GM12878 (cell line): ENCODE measurements around the gene H6PD. TPM values are rescaled to one million over a fixed set of nuclear protein-coding genes. Genes with fewer than 3 reads are reported as not detected.

Experiments used
- ATAC-seq: fragments of 200-7000 bp; cut with Tn5 transposase; 3 replicates; pipeline ENCODE4 v1.9.1; 2020; ENCODE audit warnings: mild to moderate bottlenecking, moderate library complexity
- BruUV-seq: library from RNA; stranded (reverse); fragments of 400-500 nt; replicated peaks from 2 replicates; lab custom pipeline; 2021; lab: Mats Ljungman, UMichigan
- CTCF ChIA-PET: fragments of 300-600 bp; sonication (Branson Sonifier 250); formaldehyde crosslinking; extraction: SDS; loops from one replicate; lab custom pipeline; 2021; ENCODE audit warnings: inconsistent platforms; lab: Yijun Ruan, JAX
- POLR2A ChIA-PET: fragments of 350-600 bp; formaldehyde crosslinking; extraction: SDS; loops from one replicate; lab custom pipeline; 2021; ENCODE audit warnings: inconsistent platforms; lab: Charles Lee
- RAD21 ChIA-PET: fragments of 300-600 bp; sonication (Branson Sonifier 250); formaldehyde crosslinking; loops from one replicate; lab custom pipeline; 2023; ENCODE audit warnings: antibody characterized with exemption; ENCODE audit not compliant: unreplicated experiment; lab: Charles Lee
- SMC1A ChIA-PET: fragments of 300-600 bp; sonication (Branson Sonifier 250); formaldehyde crosslinking; loops from one replicate; lab custom pipeline; 2023; ENCODE audit not compliant: unreplicated experiment, uncharacterized antibody; lab: Charles Lee
- DNase-seq: peaks from one replicate; pipeline ENCODE4 v3.0.0-alpha.2; 2011; ENCODE audit warnings: low read depth, low spot score
- FAIRE-seq: peaks from 3 replicates; lab custom pipeline; 2011; peaks lifted over from hg19 to GRCh38; lab: Jason Lieb, UNC
- H2AFZ ChIP-seq: 2 replicates; pipeline ENCODE4 v1.6.0; 2011; ENCODE audit warnings: low read depth, low read length, control low read depth; ENCODE audit not compliant: control insufficient read depth
- H3K27ac ChIP-seq: 2 replicates; pipeline ENCODE4 v1.5.1; 2011; ENCODE audit warnings: control low read depth; ENCODE audit not compliant: control insufficient read depth, insufficient read depth
- H3K27me3 ChIP-seq, 2 experiments: replicated peaks in 1 of 2; 2 replicates each; pipeline versions ENCODE4 v1.6.0 to v1.6.1; 2011; ENCODE audit warnings: low read length in 1 of 2; ENCODE audit not compliant: control insufficient read depth in 2 of 2, insufficient read depth in 2 of 2
- H3K36me3 ChIP-seq, 2 experiments: 2 replicates each; pipeline ENCODE4 v1.5.1; 2011; ENCODE audit warnings: low read length in 1 of 2; ENCODE audit not compliant: control insufficient read depth in 2 of 2, insufficient read depth in 2 of 2
- H3K4me1 ChIP-seq: 2 replicates; pipeline ENCODE4 v1.6.1; 2011; ENCODE audit warnings: mild to moderate bottlenecking, low read length, moderate library complexity, mixed read lengths; ENCODE audit not compliant: control insufficient read depth, insufficient read depth
- H3K4me2 ChIP-seq: 2 replicates; pipeline ENCODE4 v1.6.0; 2011; ENCODE audit warnings: control low read depth; ENCODE audit not compliant: control insufficient read depth, insufficient read depth
- H3K4me3 ChIP-seq: fragments of 200-600 bp; sonication (generic); 2 replicates; pipeline ENCODE4 v1.5.1; 2016
- H3K79me2 ChIP-seq: 2 replicates; pipeline ENCODE4 v1.6.0; 2011; ENCODE audit warnings: low read length; ENCODE audit not compliant: control insufficient read depth, insufficient read depth
- H3K9ac ChIP-seq: 2 replicates; pipeline ENCODE4 v1.8.0; 2011; ENCODE audit warnings: low read length, control low read depth, mixed read lengths; ENCODE audit not compliant: control insufficient read depth, insufficient read depth
- H3K9me3 ChIP-seq: replicated peaks from 3 replicates; pipeline ENCODE4 v1.5.1; 2011; ENCODE audit warnings: mild to moderate bottlenecking, low read length; ENCODE audit not compliant: control insufficient read depth, insufficient read depth
- H4K20me1 ChIP-seq: 2 replicates; pipeline ENCODE4 v1.6.0; 2011; ENCODE audit not compliant: control insufficient read depth, insufficient read depth
- CEBPB ChIP-seq, 2 experiments: fragments of 150-350 bp in 1 of 2; IDR thresholded peaks; 2 replicates each; pipeline ENCODE4 v1.6.1; 2012 to 2014; ENCODE audit warnings: low read depth in 2 of 2, low read length in 2 of 2, borderline replicate concordance in 1 of 2, inconsistent platforms in 1 of 2
- CEBPZ ChIP-seq: fragments of 150-350 bp; IDR thresholded peaks from 2 replicates; pipeline ENCODE4 v1.6.1; 2016; ENCODE audit warnings: low read depth, low read length
- CREB1 ChIP-seq: IDR thresholded peaks from 2 replicates; pipeline ENCODE4 v1.6.1; 2012; ENCODE audit warnings: low read depth, mild to moderate bottlenecking, inconsistent platforms
- EED ChIP-seq: sonication (generic); IDR thresholded peaks from 2 replicates; pipeline ENCODE4 v1.6.1; 2016; ENCODE audit warnings: antibody characterized with exemption, low read depth
- IKZF2 ChIP-seq, 2 experiments: fragments of 450-650 bp; IDR thresholded peaks; 2 replicates each; pipeline ENCODE4 v1.6.1; 2017; ENCODE audit warnings: mild to moderate bottlenecking in 2 of 2, moderate library complexity in 2 of 2
- IRF5 ChIP-seq: fragments of 450-650 bp; IDR thresholded peaks from 2 replicates; pipeline ENCODE4 v1.6.1; 2017; ENCODE audit warnings: borderline replicate concordance
- PML ChIP-seq: IDR thresholded peaks from 2 replicates; pipeline ENCODE4 v1.6.1; 2012; ENCODE audit warnings: low read length, inconsistent platforms
- POLR2AphosphoS5 ChIP-seq: IDR thresholded peaks from 2 replicates; pipeline ENCODE4 v1.6.1; 2011; ENCODE audit warnings: mild to moderate bottlenecking, low read length, inconsistent platforms
- STAT1 ChIP-seq: fragments of 450-650 bp; conservative IDR thresholded peaks from 2 replicates; pipeline ENCODE4 v1.6.1; 2014; ENCODE audit warnings: antibody characterized with exemption, mild to moderate bottlenecking
- WRNIP1 ChIP-seq: IDR thresholded peaks from 2 replicates; pipeline ENCODE4 v1.6.1; 2011; ENCODE audit warnings: low read depth, low read length, improper control_type of control experiment, borderline replicate concordance
- WGBS: methylation state at CpG from one replicate; pipeline ENCODE4 v1.1.6; 2016; ENCODE audit warnings: low lambda C conversion rate; ENCODE audit not compliant: insufficient replicate concordance, insufficient coverage; ENCODE audit errors: missing lambda C conversion rate; 5-methylcytosine and 5-hydroxymethylcytosine counted together
- in situ Hi-C: fragments of 300-500 bp; cut with MboI; formaldehyde crosslinking; loops from 9 replicates; pipeline ENCODE4 v1.14.3; 2018; ENCODE audit warnings: mixed read lengths
- intact Hi-C: fragments of 100-400 bp; cut with micrococcal nuclease; formaldehyde crosslinking; loops from one replicate; pipeline ENCODE4 v1.14.2; 2022; ENCODE audit not compliant: unreplicated experiment
- polyA plus RNA-seq, 11 experiments: library from polyadenylated mRNA; depleted of rRNA in 4 of 11; unstranded in 6 of 11; stranded (reverse) in 5 of 11; fragments of >200 nt; fragmentation: Nextera tagmentation in 4 of 11; fragmentation: Illumina TruSeq in 1 of 11; extraction: Ambion mirVana in 4 of 11; extraction: Trizol in 1 of 11; gene quantifications; 1 replicate in 1 of 11; 2 replicates in 10 of 11; pipeline versions ENCODE4 v1.2.1 to v1.2.3, GENCODE V29; 2011 to 2016; ENCODE audit warnings: inconsistent platforms in 2 of 11, missing spikeins in 2 of 11, low read depth in 1 of 11
- total RNA-seq, 4 experiments: library from RNA; depleted of rRNA in 3 of 4; stranded (reverse); fragments of >200 nt in 3 of 4; fragmentation: Illumina TruSeq in 1 of 4; extraction: Trizol in 1 of 4; gene quantifications; 2 replicates each; pipeline versions ENCODE4 v1.2.1 to v1.2.3, GENCODE V29; 2013 to 2021

The H6PD gene
- total and polyA plus RNA-seq, 10 of the 15 experiments (the other 5 are each of a cell fraction or from before 2014, with no cell fraction given): 1.2 to 20.7 (median 7.7) TPM

GRCh38 chr1:9251501-9251900 lies 16.9 kb downstream of the H6PD start:
- H3K79me2 ChIP-seq: no peaks in the 10 kb centered on the region
- RAD21 ChIA-PET: interaction anchor here (1.1 kb wide), 1 partner anchor 141 kb away, joined by 3 read pairs; no protein-coding TSS in a partner anchor
- ATAC-seq (no peak), DNase-seq (no peak), FAIRE-seq (no peak)
- H3K9ac ChIP-seq: no peak overlapping the region
- intact Hi-C loops (no loop called here), in situ Hi-C loops (no loop called here)
- no peak overlapping the region for H3K27ac ChIP-seq
- no peaks in the 10 kb centered on the region for H3K9me3 ChIP-seq
- H3K4me1 ChIP-seq: no peaks in the 10 kb centered on the region
- no peaks in the 10 kb centered on the region for H3K27me3 ChIP-seq
- no peak for TF ChIP-seq CEBPB (IDR thresholded peaks at IDR 0.05; ENCODE audit: borderline replicate concordance in 1 of 2, low read depth in 2 of 2, low read length in 2 of 2)
- no peak for TF ChIP-seq CREB1
- TF ChIP-seq WRNIP1: no peak
- TF ChIP-seq IKZF2 (IDR thresholded peaks at IDR 0.05): no peak
- TF ChIP-seq POLR2AphosphoS5: no peak
- TF ChIP-seq STAT1: no peak
- TF ChIP-seq IRF5: no peak
- TF ChIP-seq PML: no peak
- no peak for TF ChIP-seq CEBPZ
- no peak for TF ChIP-seq EED
- H4K20me1 ChIP-seq: no peaks in the 10 kb centered on the region
- no peak overlapping the region for H3K4me2 ChIP-seq
- WGBS: 80% methylated on average over 6 of the region's 6 CpGs
- BruUV-seq: no TSS peak
- H3K4me3 ChIP-seq: no peak overlapping the region
- no peaks in the 10 kb centered on the region; a peak in 1 of 4 replicates for H3K36me3 ChIP-seq
- POLR2A ChIA-PET: interaction anchor here (0.5 to 0.6 kb wide), 2 partner anchors 114 to 141 kb away, joined by 3 to 4 read pairs; no protein-coding TSS in a partner anchor
- CTCF ChIA-PET: interaction anchor here (0.6 to 1.8 kb wide), 2 partner anchors 15 to 239 kb away, joined by 3 to 4 read pairs; no protein-coding TSS in a partner anchor
- SMC1A ChIA-PET: interaction anchor here (0.6 kb wide), 1 partner anchor 565 kb away, joined by 3 read pairs; no protein-coding TSS in a partner anchor
- H2AFZ ChIP-seq: no peak overlapping the region
